M059J (cell line): ENCODE measurements around the gene FGFBP3. TPM values are rescaled to one million over a fixed set of nuclear protein-coding genes. Genes with fewer than 3 reads are reported as not detected.

ENCODE experiments used
- DNase-seq: peaks from one replicate; pipeline ENCODE4 v3.0.0-alpha.2; 2012; ENCODE audit warnings: low read depth
- total RNA-seq: library from RNA; depleted of rRNA; stranded (reverse); fragments of >200 nt; shearing (Covaris generic); gene quantifications from 2 replicates; pipeline ENCODE4 v1.2.3, GENCODE V29; 2014; rRNA removed

FGFBP3 gene
- total RNA-seq, 1 experiment from 2014 or later = 0.94 TPM

- DNase-seq = peak; percentile 14
These were observed 52.6 kb downstream of the FGFBP3 start for GRCh38 chr10:91856637-91857036.

Other genes with a start within 250 kb of the FGFBP3 start
- 17.3 and 30.0 TPM in 2 replicates for gene TNKS2, start 111.1 kb downstream of the FGFBP3 start, total RNA-seq
- gene BTAF1, start 14.3 kb upstream of the FGFBP3 start, total RNA-seq = 11.2 and 16.6 TPM in 2 replicates